Measurements from ENCODE around the gene STAT6. TPM values are rescaled to one million over a fixed set of nuclear protein-coding genes. Genes with fewer than 3 reads are reported as not detected.

STAT6 gene
- total RNA-seq, 1 donor from 2014 or later: 188 TPM

DNA sequence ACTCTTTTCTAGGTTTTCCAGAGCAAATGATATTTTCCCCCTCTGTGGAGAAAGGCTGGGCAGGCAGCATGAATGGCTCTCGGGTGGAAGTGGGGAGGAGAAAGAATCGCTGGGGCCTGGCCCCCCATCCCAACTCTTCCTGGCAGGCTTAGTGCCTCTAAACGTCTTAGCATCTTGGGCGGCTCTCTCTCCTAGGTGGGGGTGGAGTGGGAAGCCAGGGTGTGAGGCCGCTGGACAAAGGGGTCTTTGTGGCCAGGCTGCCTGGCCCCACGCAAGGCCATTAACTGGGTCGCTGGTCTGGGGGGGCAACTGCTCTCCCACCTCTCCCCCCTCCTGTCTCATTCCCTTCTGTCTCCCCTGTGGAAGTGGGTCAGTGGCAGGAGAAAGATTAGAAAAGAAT, 31.6 kb upstream of the STAT6 start:
- TF ChIP-seq, protein P1, sequence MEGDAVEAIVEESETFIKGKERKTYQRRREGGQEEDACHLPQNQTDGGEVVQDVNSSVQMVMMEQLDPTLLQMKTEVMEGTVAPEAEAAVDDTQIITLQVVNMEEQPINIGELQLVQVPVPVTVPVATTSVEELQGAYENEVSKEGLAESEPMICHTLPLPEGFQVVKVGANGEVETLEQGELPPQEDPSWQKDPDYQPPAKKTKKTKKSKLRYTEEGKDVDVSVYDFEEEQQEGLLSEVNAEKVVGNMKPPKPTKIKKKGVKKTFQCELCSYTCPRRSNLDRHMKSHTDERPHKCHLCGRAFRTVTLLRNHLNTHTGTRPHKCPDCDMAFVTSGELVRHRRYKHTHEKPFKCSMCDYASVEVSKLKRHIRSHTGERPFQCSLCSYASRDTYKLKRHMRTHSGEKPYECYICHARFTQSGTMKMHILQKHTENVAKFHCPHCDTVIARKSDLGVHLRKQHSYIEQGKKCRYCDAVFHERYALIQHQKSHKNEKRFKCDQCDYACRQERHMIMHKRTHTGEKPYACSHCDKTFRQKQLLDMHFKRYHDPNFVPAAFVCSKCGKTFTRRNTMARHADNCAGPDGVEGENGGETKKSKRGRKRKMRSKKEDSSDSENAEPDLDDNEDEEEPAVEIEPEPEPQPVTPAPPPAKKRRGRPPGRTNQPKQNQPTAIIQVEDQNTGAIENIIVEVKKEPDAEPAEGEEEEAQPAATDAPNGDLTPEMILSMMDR (IDR thresholded peaks at IDR 0.05): no peak

DNA sequence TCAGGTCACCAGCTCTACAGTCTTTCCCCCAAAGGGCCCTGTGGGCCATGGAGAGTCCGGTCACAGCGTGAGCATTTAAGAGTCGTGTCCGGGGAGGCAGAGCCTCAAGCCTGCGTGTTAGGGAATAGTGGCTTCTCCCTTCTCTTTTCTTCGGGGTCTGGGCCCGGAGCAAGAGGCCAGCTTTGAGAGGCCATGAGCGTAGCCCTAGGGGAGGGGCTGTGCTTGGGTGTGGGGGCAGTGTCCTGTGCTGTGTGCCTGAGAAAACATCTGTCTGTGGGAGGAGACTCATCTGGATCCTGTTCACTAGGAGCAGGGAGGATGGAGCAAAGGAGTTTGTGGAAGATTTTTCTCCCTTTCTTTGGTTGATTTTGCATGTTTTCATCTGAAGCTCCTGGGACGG, 31.0 kb upstream of the STAT6 start:
- intact Hi-C loops (cut with DNase I): no loop called here
- Histone ChIP-seq H3K9me3 (no peaks in the 10 kb centered on the region), H3K4me3 (no peak overlapping the region), H3K36me3 (peaks cover 67 to 85% of the 10 kb centered on the region in 2 donors), H3K27me3 (no peaks in the 10 kb centered on the region), H3K4me1 (peaks cover 20 to 32% of the 10 kb centered on the region in 2 donors), H3K27ac (peak overlapping the region; percentile 64 to 65)
- TF ChIP-seq, protein P1 (IDR thresholded peaks at IDR 0.05): no peak
- no peak for DNase-seq (ENCODE audit: low spot score in 2 of 2)

More for the DNA sequence above, 31.6 kb upstream of the STAT6 start:
- H3K36me3 ChIP-seq: peaks cover 67 to 85% of the 10 kb centered on the region in 2 donors
- DNase-seq (ENCODE audit: low spot score in 2 of 2): no peak
- no peak overlapping the region for H3K4me3 ChIP-seq
- H3K9me3 ChIP-seq: no peaks in the 10 kb centered on the region
- H3K4me1 ChIP-seq: peaks cover 26 to 35% of the 10 kb centered on the region in 2 donors
- no peaks in the 10 kb centered on the region for H3K27me3 ChIP-seq
- intact Hi-C loops (cut with DNase I): no loop called here
- peak overlapping the region; percentile 64 to 65 for H3K27ac ChIP-seq

DNA sequence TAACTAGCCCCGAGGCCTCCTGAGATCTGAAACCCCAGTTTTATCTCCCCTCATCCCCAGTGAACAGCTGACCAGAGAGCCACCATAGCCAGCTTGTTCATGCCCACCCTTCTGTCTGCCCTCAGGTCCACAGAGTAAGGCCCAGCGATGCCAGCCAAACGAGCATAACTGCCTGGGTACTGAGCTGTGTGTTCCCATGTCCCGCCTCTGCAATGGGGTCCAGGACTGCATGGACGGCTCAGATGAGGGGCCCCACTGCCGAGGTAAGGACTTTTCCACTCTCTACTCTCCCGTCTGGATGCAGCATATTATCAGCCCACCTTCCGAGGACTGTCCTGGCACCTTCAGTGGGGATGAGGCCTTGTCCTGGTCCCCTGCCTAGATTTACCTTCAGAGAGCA, 30.1 kb upstream of the STAT6 start:
- H3K27me3 ChIP-seq: no peaks in the 10 kb centered on the region
- no peak for DNase-seq (ENCODE audit: low spot score in 2 of 2)
- peaks cover 65 to 80% of the 10 kb centered on the region in 2 donors for H3K36me3 ChIP-seq
- intact Hi-C loops (cut with DNase I): no loop called here
- H3K4me3 ChIP-seq: no peak overlapping the region
- H3K9me3 ChIP-seq: no peaks in the 10 kb centered on the region
- H3K27ac ChIP-seq: peak overlapping the region; percentile 64 to 65
- peaks cover 16 to 29% of the 10 kb centered on the region in 2 donors for H3K4me1 ChIP-seq
- TF ChIP-seq, protein P1 (IDR thresholded peaks at IDR 0.05): no peak

DNA sequence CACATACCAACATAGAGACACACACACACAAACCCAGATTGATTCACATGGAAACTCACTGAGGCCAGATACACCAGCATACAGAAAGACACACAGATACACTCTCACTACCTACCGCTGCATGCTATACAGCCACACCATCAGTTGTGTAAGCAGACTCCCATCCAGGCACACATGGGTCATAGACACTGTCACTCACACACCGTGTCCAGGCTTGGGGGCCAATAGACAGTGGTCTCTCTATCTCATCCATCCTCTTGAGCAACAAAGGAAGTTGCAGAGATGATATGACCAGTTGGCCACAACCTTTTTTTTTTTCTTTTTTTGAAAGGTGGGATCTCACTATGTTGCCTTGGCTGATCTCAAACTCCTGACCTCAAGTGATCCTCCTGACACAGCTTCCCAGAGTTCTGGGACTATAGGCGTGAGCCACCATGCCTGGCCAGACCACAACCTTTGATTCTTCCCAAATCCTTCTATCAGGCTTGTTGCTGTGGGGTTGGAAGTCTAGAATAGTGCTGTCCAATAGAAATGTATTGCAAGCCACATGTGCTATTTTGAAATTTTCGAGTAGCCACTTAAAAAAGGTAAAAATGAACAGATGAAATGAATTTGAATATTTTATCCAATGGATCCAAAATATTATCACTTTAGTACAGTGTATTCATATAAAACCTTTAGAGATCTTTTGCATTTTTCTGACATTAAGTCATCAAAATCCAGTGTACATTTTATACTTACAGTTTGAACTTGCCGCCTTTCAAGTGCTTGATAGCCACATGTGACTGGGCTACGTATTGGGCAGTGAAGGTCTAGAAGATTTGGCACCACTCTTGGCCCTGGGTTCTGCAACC, 28.9 kb upstream of the STAT6 start:
- Histone ChIP-seq H3K4me3 (no peak overlapping the region), H3K4me1 (peaks cover 15 to 31% of the 10 kb centered on the region in 2 donors), H3K27me3 (no peaks in the 10 kb centered on the region), H3K9me3 (no peaks in the 10 kb centered on the region), H3K36me3 (peaks cover 54 to 68% of the 10 kb centered on the region in 2 donors), H3K27ac (peak overlapping the region in 1 of 2 donors; percentile 65)
- TF ChIP-seq, protein P1 (IDR thresholded peaks at IDR 0.05): no peak
- intact Hi-C loops (cut with DNase I): no loop called here
- DNase-seq (ENCODE audit: low spot score in 2 of 2): peak in 1 of 2 donors; percentile 63

DNA sequence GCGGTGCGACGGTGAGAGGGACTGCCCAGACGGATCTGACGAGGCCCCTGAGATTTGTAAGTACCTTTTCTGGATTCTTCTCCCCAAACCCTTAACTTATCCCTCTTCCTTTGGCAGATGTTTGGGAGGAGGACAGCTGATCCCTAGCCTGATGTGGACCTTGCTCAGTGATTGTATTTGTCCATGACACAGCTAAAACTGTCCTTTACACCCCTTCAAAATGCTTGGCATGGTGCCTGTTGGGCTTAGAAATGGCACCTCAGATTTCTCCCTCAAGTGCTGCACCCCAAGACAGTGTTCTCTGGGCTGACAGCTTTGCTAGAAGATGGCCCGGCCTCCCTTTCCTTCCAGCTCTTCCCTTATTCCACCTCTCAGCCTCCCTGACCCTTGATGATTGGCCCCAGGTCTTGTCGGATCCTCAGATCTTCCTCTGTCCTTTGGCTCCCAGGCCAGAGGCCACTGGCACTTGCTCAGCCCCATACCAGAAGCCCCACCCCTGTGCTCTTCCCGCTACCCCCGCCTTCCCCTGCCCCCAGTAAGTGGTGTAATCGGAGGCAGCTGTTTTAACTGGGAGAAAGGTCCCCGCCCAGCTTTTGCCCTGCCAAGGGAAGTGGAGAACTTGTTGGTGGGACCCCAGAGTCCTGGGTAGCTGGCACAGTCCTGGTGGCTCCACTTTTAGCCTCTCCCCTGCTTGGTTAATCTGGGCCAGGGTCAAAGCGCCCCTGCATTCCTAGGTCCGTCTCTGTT, 27.5 kb upstream of the STAT6 start:
- Histone ChIP-seq H3K4me3 (no peak overlapping the region), H3K27ac (peak overlapping the region; percentile 91 to 99), H3K27me3 (no peaks in the 10 kb centered on the region), H3K4me1 (peaks cover 16 to 41% of the 10 kb centered on the region in 2 donors), H3K36me3 (peaks cover 42 to 54% of the 10 kb centered on the region in 2 donors), H3K9me3 (no peaks in the 10 kb centered on the region)
- intact Hi-C loops (cut with DNase I): no loop called here
- peak in 1 of 2 donors; percentile 88 for DNase-seq (ENCODE audit: low spot score in 2 of 2)
- TF ChIP-seq, protein P1 (IDR thresholded peaks at IDR 0.05): no peak

Measured in ascending aorta (tissue), 2 donors.